ENCODE results near the gene RIN3. TPM values are rescaled to one million over a fixed set of nuclear protein-coding genes. Genes with fewer than 3 reads are reported as not detected.

RIN3 gene
- total and polyA plus RNA-seq, 10 of the 15 experiments (the other 5 are each of a cell fraction or from before 2014, with no cell fraction given), result 0.91 to 23.3 (median 6.3) TPM

DNA sequence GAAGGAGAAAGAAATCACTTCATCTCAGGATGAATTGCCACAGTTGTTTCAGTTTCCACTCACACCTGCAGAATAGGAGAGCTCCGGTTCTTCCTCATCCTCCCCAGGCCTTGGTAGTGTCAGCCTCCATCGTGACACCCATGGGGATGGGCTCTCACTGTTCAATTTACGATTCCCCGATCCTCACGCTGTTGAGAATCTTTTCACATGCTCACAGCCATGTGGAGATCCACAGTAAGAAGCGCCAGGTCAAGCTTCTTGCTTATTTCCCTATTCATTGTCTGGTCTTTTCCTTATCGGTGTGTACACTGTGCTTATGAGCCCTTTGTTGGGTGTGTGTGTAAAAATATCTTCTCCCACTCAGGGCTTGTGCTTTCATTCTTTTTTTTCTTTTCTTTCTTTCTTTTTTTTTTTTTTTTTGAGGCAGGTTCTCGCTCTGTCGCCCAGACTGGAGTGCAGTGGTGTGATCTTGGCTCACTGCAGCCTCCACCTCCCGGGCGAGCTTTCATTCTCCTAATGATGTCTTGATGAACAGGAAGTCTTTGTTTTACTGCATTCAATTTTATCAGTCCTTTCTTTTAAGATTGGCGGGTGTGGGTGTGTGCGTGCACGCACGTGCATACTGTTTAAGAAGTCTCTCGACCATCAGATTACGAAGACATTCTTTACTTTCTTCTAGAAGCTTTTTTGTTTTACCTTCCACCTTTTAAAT lies 21.5 kb downstream of the RIN3 start:
- no peaks in the 10 kb centered on the region for H4K20me1 ChIP-seq (ENCODE audit: control insufficient read depth, insufficient read depth)
- H3K9me3 ChIP-seq (replicated peaks; ENCODE audit: control insufficient read depth, insufficient read depth, low read length), result no peaks in the 10 kb centered on the region; the same call in 2 of the 3 replicates
- in situ Hi-C loops (cut with MboI), result no loop called here
- no peak overlapping the region for H2AFZ ChIP-seq (ENCODE audit: control insufficient read depth, low read depth, low read length)
- no peaks in the 10 kb centered on the region for H3K27me3 ChIP-seq (replicated peaks in 1 of 2; ENCODE audit: control insufficient read depth in 2 of 2, insufficient read depth in 2 of 2, low read length in 1 of 2)
- ChIA-PET SMC1A (ENCODE audit: uncharacterized antibody, unreplicated experiment) (interaction anchor here (0.6 to 2.4 kb wide), 4 partner anchors 10 to 15 kb away, joined by 3 to 5 read pairs (median 4); no protein-coding TSS in a partner anchor), CTCF (interaction anchor here (0.7 to 0.8 kb wide), 2 partner anchors 43 to 188 kb away, joined by 3 to 4 read pairs; no protein-coding TSS in a partner anchor), POLR2A (interaction anchor here (0.6 to 0.8 kb wide), 4 partner anchors 9 to 470 kb away, joined by 3 to 4 read pairs (median 4); no protein-coding TSS in a partner anchor), RAD21 (ENCODE audit: unreplicated experiment) (interaction anchor here (0.9 to 1.4 kb wide), 2 partner anchors 34 to 135 kb away, joined by 3 to 4 read pairs; no protein-coding TSS in a partner anchor)
- H3K36me3 ChIP-seq (ENCODE audit: control insufficient read depth in 2 of 2, insufficient read depth in 2 of 2, low read length in 1 of 2), result no peaks in the 10 kb centered on the region
- DNase-seq (ENCODE audit: low read depth, low spot score) (no peak), ATAC-seq (peak; percentile 20; the same call in 1 of the 3 replicates), FAIRE-seq (no peak)
- no TSS peak for BruUV-seq (replicated peaks)
- intact Hi-C loops (cut with micrococcal nuclease; ENCODE audit: unreplicated experiment), result no loop called here
- H3K9ac ChIP-seq (ENCODE audit: control insufficient read depth, insufficient read depth, low read length), result no peak overlapping the region
- no peak overlapping the region for H3K4me2 ChIP-seq (ENCODE audit: control insufficient read depth, insufficient read depth)
- peaks cover 30% of the 10 kb centered on the region for H3K4me1 ChIP-seq (ENCODE audit: control insufficient read depth, insufficient read depth, low read length)
- H3K27ac ChIP-seq (ENCODE audit: control insufficient read depth, insufficient read depth), result no peak overlapping the region
- 80% methylated on average over 15 of the region's 17 CpGs for WGBS (ENCODE audit: insufficient coverage, insufficient replicate concordance, low lambda C conversion rate, missing lambda C conversion rate)
- peaks cover 3% of the 10 kb centered on the region; the same call in 1 of the 2 replicates for H3K79me2 ChIP-seq (ENCODE audit: control insufficient read depth, insufficient read depth, low read length)
- no peak overlapping the region for H3K4me3 ChIP-seq
- TF ChIP-seq STAT1 (conservative IDR thresholded peaks at IDR 0.05) (no peak), ZNF687 (IDR thresholded peaks at IDR 0.05) (no peak), STAT3 (IDR thresholded peaks at IDR 0.05; ENCODE audit: low read depth, low read length) (no peak), POU2F2 (IDR thresholded peaks at IDR 0.05; ENCODE audit: borderline replicate concordance, low read depth, low read length) (no peak), TBL1XR1 (IDR thresholded peaks at IDR 0.05; ENCODE audit: low read depth, low read length) (no peak), NR2C2 (IDR thresholded peaks at IDR 0.05; ENCODE audit: borderline replicate concordance, control insufficient read depth, insufficient read length, low read depth) (no peak), RFX5 (IDR thresholded peaks at IDR 0.05; ENCODE audit: low read depth, low read length) (no peak), EP300 (IDR thresholded peaks at IDR 0.05; ENCODE audit: borderline replicate concordance in 1 of 2, control insufficient read depth in 1 of 2, low read depth in 2 of 2, low read length in 2 of 2) (no peak), ZNF592 (IDR thresholded peaks at IDR 0.05) (no peak), CREB1 (IDR thresholded peaks at IDR 0.05; ENCODE audit: low read depth) (no peak), ZNF384 (IDR thresholded peaks at IDR 0.05; ENCODE audit: borderline replicate concordance, low read depth, low read length) (no peak)
- TF ChIP-seq, protein P1, sequence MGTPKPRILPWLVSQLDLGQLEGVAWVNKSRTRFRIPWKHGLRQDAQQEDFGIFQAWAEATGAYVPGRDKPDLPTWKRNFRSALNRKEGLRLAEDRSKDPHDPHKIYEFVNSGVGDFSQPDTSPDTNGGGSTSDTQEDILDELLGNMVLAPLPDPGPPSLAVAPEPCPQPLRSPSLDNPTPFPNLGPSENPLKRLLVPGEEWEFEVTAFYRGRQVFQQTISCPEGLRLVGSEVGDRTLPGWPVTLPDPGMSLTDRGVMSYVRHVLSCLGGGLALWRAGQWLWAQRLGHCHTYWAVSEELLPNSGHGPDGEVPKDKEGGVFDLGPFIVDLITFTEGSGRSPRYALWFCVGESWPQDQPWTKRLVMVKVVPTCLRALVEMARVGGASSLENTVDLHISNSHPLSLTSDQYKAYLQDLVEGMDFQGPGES (IDR thresholded peaks at IDR 0.05), result no peak
